Ectodermal cell (in vitro differentiated cells): ENCODE data around the gene ERGIC1.
"Not testable (repeated sequence)": the region's sequence is repeated elsewhere in the genome, so short reads cannot be mapped to it uniquely, and the experiment has no call there.

Source experiments
- H3K27ac ChIP-seq: 2 replicates; pipeline ENCODE4 v1.7.0; 2013; ENCODE audit warnings: mild to moderate bottlenecking, low read depth, low read length; ENCODE audit not compliant: insufficient read depth, poor library complexity, severe bottlenecking
- H3K27me3 ChIP-seq: 2 replicates; pipeline ENCODE4 v1.7.0; 2013; ENCODE audit warnings: mild to moderate bottlenecking, low read length; ENCODE audit not compliant: insufficient read depth, control insufficient read depth, poor library complexity, severe bottlenecking
- H3K36me3 ChIP-seq: one replicate; pipeline ENCODE4 v1.7.0; 2013; ENCODE audit warnings: low read length; ENCODE audit not compliant: control insufficient read depth, insufficient read depth
- H3K4me1 ChIP-seq: one replicate; pipeline ENCODE4 v1.7.0; 2013; ENCODE audit warnings: low read length; ENCODE audit not compliant: control insufficient read depth, insufficient read depth
- H3K4me3 ChIP-seq: 2 replicates; pipeline ENCODE4 v1.7.0; 2013; ENCODE audit warnings: low read depth, low read length, control low read depth; ENCODE audit not compliant: insufficient read depth
- H3K9me3 ChIP-seq: 2 replicates; pipeline ENCODE4 v1.7.0; 2013; ENCODE audit warnings: mild to moderate bottlenecking, low read length, moderate library complexity; ENCODE audit not compliant: control insufficient read depth
- WGBS, 2 experiments: methylation state at CpG; one replicate each; pipeline ENCODE4 v1.1.7; 2013; ENCODE audit warnings: missing lambda C conversion rate in 2 of 2; 5-methylcytosine and 5-hydroxymethylcytosine counted together

Gene ERGIC1

DNA sequence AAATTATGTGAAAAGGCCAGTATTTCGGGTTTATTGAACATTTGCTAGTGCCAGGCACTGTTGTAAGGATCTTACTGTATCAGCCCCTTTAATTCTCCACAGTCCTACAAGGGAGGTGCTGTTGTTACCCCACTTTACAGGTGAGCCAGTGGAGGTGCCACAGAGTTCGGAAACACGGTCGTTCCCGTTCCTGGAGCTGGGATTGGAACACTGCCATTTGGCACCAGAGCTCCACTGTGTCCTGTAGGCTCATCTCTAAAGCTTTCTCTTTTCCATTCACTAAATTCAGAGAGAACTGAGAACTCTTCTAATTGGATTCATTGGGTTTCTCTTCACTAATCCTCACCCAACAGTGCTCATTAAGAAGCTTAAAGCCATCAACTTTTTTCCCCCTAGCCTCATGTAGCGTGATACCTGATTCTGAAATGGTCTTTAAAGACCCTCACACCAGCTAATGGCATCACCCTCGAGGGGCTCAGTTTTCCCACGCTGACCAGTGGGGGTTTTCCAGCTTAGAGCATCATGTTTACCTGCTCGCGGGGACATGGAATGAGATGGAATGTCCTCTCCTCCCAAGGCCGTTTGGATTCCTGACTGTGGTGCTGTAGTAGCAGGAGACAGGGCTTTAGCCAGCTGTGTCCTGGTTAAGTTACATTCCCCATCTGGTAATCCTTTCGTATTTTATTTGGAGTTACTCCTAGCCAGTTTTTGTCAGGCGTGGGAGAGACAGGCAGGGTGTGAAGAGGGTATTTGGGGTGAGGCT, 5.8 kb downstream of the ERGIC1 start:
- no peaks in the 10 kb centered on the region for H3K9me3 ChIP-seq
- no peak overlapping the region for H3K27ac ChIP-seq

DNA sequence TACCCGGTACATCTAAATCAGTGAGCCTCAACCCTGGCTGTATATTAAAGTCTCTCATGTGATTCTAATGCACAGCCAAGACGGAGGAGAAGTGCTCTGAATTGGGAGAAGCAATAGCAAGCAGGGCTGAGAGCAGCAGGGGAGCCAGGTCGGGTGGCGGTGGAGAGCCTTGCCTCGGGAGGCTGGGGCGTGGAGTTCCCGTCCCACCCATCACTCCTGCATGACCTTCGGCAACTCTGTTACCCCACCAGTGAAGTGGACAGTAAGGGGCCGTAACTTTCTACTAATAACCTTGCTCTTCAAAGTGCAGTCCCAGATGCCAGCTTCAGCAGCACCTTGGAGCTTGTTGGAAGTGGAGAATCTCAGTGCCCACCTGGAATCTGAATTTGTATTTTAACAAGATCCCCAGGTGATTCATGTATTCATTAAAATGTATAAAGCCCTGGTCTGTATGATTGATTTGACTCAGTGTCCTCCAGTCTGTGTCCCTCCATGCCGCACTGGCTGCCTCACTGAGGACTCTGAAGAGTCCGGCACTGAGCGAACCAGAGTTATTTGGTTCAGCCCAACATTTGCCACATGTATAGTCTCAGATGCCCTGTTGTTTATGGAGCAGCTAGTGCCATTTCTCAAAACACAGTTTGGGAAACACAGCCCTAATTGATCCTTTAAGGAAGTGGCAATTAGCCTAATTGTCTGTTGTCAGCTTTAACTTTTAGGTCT, 6.5 kb downstream of the ERGIC1 start:
- Histone ChIP-seq H3K4me1 (peaks cover 2% of the 10 kb centered on the region), H3K9me3 (no peaks in the 10 kb centered on the region), H3K27ac (no peak overlapping the region), H3K27me3 (no peaks in the 10 kb centered on the region), H3K36me3 (no peaks in the 10 kb centered on the region), H3K4me3 (no peak overlapping the region)
- WGBS, 2 experiments, result 86 to 87% methylated on average over 12 of the region's 12 CpGs

More for the DNA sequence above, 5.8 kb downstream of the ERGIC1 start:
- H3K4me3 ChIP-seq, result no peak overlapping the region
- no peaks in the 10 kb centered on the region for H3K36me3 ChIP-seq
- H3K27me3 ChIP-seq, result no peaks in the 10 kb centered on the region
- 76 to 83% methylated on average over 13 of the region's 13 CpGs for WGBS, 2 experiments
- peaks cover 8% of the 10 kb centered on the region for H3K4me1 ChIP-seq

DNA sequence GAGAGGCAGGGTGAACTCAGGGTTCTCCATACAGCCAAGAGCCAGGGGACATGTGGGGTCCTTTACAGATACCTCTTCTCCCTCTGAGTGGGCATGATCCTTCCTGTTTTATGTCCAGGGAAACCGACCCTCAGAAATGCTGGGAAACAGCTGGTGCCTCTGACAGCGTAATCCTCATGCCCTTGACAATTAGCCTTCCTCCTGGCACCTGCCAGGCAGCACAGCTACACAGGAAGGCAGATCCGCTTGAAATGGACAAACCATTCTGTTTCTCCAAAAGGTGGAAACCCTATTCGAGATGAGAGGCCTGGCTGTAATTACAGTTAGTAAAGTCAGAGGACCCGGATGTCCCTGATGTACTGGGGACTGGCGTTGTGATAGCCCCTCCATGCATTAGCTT, 7.2 kb downstream of the ERGIC1 start:
- no peak overlapping the region for H3K4me3 ChIP-seq
- no peaks in the 10 kb centered on the region for H3K27me3 ChIP-seq
- H3K27ac ChIP-seq, result no peak overlapping the region
- no peaks in the 10 kb centered on the region for H3K9me3 ChIP-seq
- WGBS, 2 experiments, result 86 to 94% methylated on average over 6 of the region's 6 CpGs
- H3K4me1 ChIP-seq, result no peaks in the 10 kb centered on the region
- no peaks in the 10 kb centered on the region for H3K36me3 ChIP-seq

DNA sequence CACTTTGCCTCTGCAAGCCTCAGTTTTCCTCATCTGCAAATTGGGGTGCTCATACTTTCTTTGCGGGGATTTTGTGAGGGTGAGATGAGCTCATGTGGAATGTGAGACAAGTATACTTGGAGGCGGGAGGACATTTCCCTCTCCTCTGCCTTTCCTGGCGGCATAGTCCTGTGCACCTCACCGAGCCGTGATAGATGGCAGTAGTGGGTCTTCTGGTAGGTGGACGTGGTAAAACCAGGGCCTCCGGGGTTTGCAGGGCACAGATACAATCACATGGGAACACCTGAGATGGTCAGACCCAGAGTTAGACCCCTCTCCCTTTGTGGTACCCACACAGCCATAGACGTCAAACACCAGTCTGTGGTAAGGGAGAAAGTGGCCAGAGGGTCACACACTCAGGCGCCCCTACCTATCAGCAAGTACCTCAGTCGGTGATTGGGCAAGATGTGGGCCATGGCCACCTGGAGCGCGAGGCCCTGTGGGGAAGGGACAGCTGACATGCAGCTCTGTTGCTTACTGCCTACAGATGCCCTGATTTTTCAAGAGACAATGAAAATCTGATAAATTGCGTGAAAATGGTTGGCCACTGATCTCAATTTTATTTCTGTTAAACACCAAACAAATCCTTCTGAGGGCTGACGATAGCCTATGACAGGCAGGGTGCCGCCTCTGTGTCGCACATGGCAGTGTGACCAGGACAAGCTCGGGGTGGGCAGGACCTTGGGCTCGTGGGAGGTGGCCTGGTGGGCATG, 9.9 kb downstream of the ERGIC1 start:
- H3K9me3 ChIP-seq, result no peaks in the 10 kb centered on the region
- H3K4me1 ChIP-seq, result no peaks in the 10 kb centered on the region
- no peak overlapping the region for H3K4me3 ChIP-seq
- no peaks in the 10 kb centered on the region for H3K36me3 ChIP-seq
- H3K27me3 ChIP-seq, result no peaks in the 10 kb centered on the region
- no peak overlapping the region for H3K27ac ChIP-seq
- WGBS, 2 experiments, result 90 to 92% methylated on average over 17 to 18 of the region's 18 CpGs

DNA sequence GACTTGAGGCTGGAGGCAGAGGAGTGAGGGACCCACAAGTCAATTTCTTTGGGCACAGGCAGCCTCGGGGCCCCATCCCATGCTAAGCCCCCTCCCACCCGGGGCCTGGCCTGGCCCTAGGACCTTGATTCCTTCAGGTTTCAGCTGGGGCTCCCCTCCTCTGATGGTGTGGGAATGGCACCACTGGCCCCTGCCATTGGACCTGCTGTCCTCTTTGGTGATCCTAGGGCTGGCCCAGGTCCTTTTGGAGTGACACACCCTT, 10.5 kb downstream of the ERGIC1 start:
- Histone ChIP-seq H3K36me3 (no peaks in the 10 kb centered on the region), H3K27ac (no peak overlapping the region)
- 91 to 95% methylated on average over 2 of the region's 2 CpGs for WGBS, 2 experiments

DNA sequence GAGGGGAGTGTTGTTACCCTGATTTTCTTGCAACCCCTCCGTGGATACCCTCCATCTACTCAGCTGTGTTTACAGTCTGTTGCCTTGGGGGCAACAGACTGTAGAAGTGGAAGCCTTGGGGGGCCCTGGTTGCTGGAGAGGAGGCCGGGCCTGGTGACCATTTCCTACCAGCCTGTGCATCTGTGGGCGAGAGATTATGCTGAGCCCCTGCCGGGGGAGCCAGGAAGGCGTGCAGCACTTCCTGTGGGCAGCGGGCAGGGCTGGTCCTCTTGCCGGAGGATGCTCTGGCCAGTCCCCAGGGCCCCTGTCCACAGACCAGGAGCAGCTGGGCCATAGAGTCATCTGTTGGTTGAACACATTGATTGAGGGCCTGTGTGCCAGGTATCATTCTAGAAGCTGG, 11.1 kb downstream of the ERGIC1 start:
- H3K27ac ChIP-seq, result no peak overlapping the region
- no peak overlapping the region for H3K4me3 ChIP-seq
- H3K9me3 ChIP-seq, result no peaks in the 10 kb centered on the region
- no peaks in the 10 kb centered on the region for H3K27me3 ChIP-seq
- no peaks in the 10 kb centered on the region for H3K4me1 ChIP-seq
- H3K36me3 ChIP-seq, result no peaks in the 10 kb centered on the region
- WGBS, 2 experiments, result 92 to 95% methylated on average over 7 of the region's 7 CpGs

More for the DNA sequence above, 10.5 kb downstream of the ERGIC1 start:
- Histone ChIP-seq H3K9me3 (no peaks in the 10 kb centered on the region), H3K4me1 (no peaks in the 10 kb centered on the region), H3K27me3 (no peaks in the 10 kb centered on the region), H3K4me3 (no peak overlapping the region)

DNA sequence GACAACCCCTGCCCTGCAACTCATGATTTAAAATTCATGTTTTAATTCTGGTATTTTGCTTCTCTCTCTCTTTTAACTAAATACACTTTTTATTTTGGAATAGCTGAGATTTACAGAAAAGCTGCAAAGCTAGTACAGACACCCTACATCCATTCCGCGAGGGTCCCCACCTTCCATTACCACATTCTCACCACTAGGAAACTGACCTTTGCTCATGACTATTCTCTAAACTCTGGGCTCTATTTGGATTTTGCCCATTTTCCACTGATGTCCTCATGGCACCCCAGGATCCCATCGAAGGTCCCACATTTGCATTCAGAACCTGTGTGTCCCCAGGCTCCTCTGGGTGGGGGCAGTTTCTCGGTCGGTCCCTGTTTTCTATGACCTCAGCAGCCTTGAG, 11.5 kb downstream of the ERGIC1 start:
- no peaks in the 10 kb centered on the region for H3K4me1 ChIP-seq
- no peaks in the 10 kb centered on the region for H3K36me3 ChIP-seq
- no peaks in the 10 kb centered on the region for H3K27me3 ChIP-seq
- H3K9me3 ChIP-seq, result no peaks in the 10 kb centered on the region
- no peak overlapping the region for H3K4me3 ChIP-seq
- no peak overlapping the region for H3K27ac ChIP-seq
- 95% methylated on average over 5 of the region's 5 CpGs for WGBS, 2 experiments

DNA sequence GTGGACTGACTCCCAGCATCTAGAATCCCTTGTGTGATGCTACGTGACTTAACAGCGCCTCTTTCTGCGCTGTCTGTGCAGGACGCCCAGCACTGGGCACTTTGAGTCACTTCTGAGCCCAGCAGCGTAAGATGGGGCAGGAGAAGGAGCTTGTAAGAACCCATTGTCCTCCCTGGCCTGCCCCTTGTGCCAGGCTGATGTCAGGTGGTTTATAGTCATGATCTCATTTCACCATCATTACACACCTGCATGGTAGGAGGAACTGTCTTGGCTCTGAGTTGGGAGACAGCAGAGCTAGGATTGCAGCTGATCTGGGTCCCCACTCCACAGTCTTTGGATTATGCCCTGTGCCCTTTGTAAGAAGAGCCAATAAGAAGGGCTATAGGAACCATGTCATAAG, 12.2 kb downstream of the ERGIC1 start:
- Histone ChIP-seq H3K36me3 (no peaks in the 10 kb centered on the region), H3K27ac (no peak overlapping the region), H3K27me3 (no peaks in the 10 kb centered on the region), H3K4me1 (no peaks in the 10 kb centered on the region), H3K9me3 (no peaks in the 10 kb centered on the region), H3K4me3 (no peak overlapping the region)
- 93 to 97% methylated on average over 5 of the region's 5 CpGs for WGBS, 2 experiments

DNA sequence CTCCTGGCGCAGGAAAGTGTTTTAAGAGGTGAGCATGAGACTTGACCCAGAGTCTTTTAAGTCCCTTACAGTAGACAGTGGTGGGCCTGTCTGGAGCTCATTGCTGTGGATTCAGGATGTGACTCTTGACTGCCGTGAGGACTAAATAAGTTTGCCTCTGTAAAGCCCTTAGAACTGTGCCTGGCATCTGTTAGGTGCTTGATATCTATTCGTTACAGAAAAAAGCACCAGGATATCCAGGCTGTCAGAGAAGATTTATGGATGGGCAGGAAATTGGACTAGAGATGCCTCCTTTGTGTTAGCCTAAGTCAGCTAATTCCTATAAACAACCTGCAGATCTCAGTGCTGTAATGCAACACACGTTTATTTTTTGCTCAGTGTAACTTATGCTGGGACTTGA, 12.6 kb downstream of the ERGIC1 start:
- H3K4me3 ChIP-seq, result no peak overlapping the region
- H3K9me3 ChIP-seq, result no peaks in the 10 kb centered on the region
- H3K36me3 ChIP-seq, result no peaks in the 10 kb centered on the region
- no peaks in the 10 kb centered on the region for H3K27me3 ChIP-seq
- no peak overlapping the region for H3K27ac ChIP-seq
- H3K4me1 ChIP-seq, result no peaks in the 10 kb centered on the region
- WGBS, 2 experiments, result 92 to 93% methylated on average over 4 of the region's 4 CpGs

DNA sequence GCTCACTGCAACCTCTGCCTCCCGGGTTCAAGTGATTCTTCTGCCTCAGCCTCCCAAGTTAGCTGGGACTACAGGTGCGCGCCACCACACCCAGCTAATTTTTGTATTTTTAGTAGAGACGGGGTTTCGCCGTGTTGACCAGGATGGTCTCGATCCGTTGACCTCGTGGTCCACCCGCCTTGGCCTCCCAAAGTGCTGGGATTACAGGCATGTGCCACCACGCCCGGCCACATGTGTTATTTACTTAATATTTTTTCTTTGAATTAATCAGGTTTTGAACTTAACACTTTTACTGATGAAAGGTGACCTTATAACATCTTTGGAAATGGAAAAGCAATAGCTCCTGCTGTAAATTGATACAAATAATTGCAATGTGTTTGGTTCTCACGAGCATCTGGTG, 13.5 kb downstream of the ERGIC1 start:
- H3K4me1 ChIP-seq, H3K36me3 ChIP-seq, H3K9me3 ChIP-seq, H3K27me3 ChIP-seq, H3K27ac ChIP-seq, H3K4me3 ChIP-seq: not testable (repeated sequence)
- WGBS, 2 experiments, result 81 to 90% methylated on average over 13 of the region's 13 CpGs
